WTC11 (cell line): ENCODE data around the gene BRSK1.

Experiments used
- EMX1 ChIP-seq: fragments of 250-450 bp; sonication (Bioruptor Pico); IDR thresholded peaks from 2 replicates; pipeline ENCODE4 v1.8.0; 2021; ENCODE audit warnings: mild to moderate bottlenecking
- GTF2I ChIP-seq: fragments of 250-450 bp; sonication (Bioruptor Pico); conservative IDR thresholded peaks from 2 replicates; pipeline ENCODE4 v1.4.0; 2021; ENCODE audit warnings: mild to moderate bottlenecking
- ZNF138 ChIP-seq: sonication (generic); formaldehyde crosslinking; conservative IDR thresholded peaks from 2 replicates; pipeline ENCODE4 v1.8.1; 2022; ENCODE audit warnings: mild to moderate bottlenecking, moderate library complexity, missing genetic modification reagents
- ZNF232 ChIP-seq: sonication (generic); formaldehyde crosslinking; IDR thresholded peaks from 2 replicates; pipeline ENCODE4 v1.8.0; 2022; ENCODE audit warnings: mild to moderate bottlenecking, missing genetic modification reagents
- TF ChIP-seq, protein P1 (sequence below): fragments of 200-600 bp; IDR thresholded peaks from 2 replicates; pipeline ENCODE4 v1.8.0; 2022; ENCODE audit warnings: antibody characterized with exemption
- TF ChIP-seq, protein P2 (sequence below): sonication (generic); formaldehyde crosslinking; IDR thresholded peaks from 2 replicates; pipeline ENCODE4 v1.8.0; 2022; ENCODE audit warnings: missing genetic modification reagents
- TF ChIP-seq, protein P3 (sequence below): sonication (generic); formaldehyde crosslinking; IDR thresholded peaks from 2 replicates; pipeline ENCODE4 v1.8.0; 2022; ENCODE audit warnings: mild to moderate bottlenecking, missing genetic modification reagents

DNA sequence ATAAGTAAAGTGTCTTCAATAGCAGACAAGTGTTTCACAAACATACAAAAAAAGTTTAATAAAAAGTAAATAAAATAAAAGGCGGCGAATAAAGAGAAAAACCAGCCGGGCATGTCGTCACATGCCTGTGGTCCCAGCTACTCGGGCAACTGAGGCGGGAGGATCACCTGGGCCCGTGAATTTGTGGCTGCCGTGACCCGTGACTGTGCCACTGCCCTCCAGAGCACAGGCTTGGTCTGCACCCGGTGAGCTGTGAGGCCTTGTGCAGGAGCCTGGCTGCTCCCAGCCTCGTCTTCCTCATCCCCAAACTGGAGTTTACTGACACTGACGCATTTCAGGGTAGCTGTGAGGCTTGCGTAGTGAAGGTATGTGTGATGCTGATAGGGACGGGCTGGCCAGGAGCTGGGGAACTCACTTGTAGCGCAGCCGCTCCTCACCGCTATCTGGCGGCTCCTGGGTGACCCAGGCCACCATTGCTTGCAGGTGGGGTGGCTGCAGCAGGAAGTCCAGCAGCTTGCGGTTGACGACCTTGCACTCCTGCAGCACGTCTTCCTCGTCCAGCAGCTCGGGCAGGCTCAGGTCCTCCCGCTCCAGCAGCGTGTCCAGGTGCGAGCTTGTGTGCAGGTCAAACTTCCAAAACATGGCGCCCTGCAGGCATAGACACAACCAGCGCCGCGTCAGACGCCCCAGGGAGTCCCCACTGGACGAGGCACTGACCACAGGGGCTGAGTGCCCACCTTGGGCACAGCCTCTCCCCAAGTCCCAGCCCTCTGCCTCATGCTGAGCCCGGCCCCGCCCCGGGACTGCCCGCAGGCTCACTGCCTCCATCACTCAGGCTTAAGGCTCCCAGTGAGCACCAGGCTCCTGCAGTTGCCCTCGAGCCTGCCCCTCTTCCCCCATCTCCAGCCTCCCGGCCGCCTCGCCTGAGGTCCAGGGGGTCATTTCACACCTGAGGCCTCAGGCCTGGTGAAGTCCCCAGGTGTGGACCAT, 37.0 kb upstream of the BRSK1 start:
- TF ChIP-seq, protein P1, sequence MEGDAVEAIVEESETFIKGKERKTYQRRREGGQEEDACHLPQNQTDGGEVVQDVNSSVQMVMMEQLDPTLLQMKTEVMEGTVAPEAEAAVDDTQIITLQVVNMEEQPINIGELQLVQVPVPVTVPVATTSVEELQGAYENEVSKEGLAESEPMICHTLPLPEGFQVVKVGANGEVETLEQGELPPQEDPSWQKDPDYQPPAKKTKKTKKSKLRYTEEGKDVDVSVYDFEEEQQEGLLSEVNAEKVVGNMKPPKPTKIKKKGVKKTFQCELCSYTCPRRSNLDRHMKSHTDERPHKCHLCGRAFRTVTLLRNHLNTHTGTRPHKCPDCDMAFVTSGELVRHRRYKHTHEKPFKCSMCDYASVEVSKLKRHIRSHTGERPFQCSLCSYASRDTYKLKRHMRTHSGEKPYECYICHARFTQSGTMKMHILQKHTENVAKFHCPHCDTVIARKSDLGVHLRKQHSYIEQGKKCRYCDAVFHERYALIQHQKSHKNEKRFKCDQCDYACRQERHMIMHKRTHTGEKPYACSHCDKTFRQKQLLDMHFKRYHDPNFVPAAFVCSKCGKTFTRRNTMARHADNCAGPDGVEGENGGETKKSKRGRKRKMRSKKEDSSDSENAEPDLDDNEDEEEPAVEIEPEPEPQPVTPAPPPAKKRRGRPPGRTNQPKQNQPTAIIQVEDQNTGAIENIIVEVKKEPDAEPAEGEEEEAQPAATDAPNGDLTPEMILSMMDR = no peak
- TF ChIP-seq EMX1 (no peak), ZNF138 (no peak), GTF2I (CRISPR knock-in tag) (no peak), ZNF232 (CRISPR knock-in tag) (no peak)
- TF ChIP-seq, protein P2, sequence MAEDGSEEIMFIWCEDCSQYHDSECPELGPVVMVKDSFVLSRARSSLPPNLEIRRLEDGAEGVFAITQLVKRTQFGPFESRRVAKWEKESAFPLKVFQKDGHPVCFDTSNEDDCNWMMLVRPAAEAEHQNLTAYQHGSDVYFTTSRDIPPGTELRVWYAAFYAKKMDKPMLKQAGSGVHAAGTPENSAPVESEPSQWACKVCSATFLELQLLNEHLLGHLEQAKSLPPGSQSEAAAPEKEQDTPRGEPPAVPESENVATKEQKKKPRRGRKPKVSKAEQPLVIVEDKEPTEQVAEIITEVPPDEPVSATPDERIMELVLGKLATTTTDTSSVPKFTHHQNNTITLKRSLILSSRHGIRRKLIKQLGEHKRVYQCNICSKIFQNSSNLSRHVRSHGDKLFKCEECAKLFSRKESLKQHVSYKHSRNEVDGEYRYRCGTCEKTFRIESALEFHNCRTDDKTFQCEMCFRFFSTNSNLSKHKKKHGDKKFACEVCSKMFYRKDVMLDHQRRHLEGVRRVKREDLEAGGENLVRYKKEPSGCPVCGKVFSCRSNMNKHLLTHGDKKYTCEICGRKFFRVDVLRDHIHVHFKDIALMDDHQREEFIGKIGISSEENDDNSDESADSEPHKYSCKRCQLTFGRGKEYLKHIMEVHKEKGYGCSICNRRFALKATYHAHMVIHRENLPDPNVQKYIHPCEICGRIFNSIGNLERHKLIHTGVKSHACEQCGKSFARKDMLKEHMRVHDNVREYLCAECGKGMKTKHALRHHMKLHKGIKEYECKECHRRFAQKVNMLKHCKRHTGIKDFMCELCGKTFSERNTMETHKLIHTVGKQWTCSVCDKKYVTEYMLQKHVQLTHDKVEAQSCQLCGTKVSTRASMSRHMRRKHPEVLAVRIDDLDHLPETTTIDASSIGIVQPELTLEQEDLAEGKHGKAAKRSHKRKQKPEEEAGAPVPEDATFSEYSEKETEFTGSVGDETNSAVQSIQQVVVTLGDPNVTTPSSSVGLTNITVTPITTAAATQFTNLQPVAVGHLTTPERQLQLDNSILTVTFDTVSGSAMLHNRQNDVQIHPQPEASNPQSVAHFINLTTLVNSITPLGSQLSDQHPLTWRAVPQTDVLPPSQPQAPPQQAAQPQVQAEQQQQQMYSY (CRISPR knock-in tag) = no peak
- TF ChIP-seq, protein P3, sequence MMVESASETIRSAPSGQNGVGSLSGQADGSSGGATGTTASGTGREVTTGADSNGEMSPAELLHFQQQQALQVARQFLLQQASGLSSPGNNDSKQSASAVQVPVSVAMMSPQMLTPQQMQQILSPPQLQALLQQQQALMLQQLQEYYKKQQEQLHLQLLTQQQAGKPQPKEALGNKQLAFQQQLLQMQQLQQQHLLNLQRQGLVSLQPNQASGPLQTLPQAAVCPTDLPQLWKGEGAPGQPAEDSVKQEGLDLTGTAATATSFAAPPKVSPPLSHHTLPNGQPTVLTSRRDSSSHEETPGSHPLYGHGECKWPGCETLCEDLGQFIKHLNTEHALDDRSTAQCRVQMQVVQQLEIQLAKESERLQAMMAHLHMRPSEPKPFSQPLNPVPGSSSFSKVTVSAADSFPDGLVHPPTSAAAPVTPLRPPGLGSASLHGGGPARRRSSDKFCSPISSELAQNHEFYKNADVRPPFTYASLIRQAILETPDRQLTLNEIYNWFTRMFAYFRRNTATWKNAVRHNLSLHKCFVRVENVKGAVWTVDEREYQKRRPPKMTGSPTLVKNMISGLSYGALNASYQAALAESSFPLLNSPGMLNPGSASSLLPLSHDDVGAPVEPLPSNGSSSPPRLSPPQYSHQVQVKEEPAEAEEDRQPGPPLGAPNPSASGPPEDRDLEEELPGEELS (CRISPR knock-in tag) = no peak
